Stimulated activated CD4-positive, alpha-beta T cell treated with anti-CD3 and anti-CD28 coated beads, TNF-alpha, amount 100 ng/mL, for 48 hours (primary cell): Measurements from ENCODE around the gene PLA2G4F.

ENCODE experiments used
- DNase-seq, 3 donors: peaks; one replicate each; pipeline ENCODE4 v3.0.0-alpha.2; 2020; ENCODE audit warnings: low read depth in 3 of 3

The PLA2G4F gene

DNA sequence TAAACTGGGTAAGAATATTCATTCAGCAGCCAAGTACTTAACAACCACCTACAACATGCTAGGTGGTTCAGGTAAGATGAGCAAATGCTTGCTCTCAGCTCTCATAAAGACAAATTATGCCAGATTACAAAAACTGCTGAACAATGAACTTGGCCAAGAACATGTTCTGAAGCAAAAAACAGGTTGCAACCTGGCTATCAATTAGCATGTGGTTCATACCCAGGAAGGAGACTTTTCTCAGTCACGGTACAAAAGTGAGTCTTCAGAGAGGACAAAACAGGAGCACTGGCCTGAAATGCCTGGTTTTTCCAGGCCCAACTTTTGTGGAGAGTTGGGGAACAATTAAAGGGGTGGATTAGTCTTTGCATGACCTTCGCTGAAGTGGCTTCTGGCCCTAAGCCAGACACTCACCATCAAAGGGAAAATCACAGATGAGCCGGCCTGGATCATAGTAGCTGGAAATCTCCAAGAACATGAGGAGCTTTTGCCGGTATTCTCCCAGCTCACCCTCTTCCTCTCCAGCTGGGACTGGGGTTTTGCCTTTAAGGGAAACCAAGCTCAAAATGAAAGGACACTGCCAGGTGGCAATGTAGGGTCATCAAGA, 7.6 kb upstream of the PLA2G4F start:
- DNase-seq: no peak

DNA sequence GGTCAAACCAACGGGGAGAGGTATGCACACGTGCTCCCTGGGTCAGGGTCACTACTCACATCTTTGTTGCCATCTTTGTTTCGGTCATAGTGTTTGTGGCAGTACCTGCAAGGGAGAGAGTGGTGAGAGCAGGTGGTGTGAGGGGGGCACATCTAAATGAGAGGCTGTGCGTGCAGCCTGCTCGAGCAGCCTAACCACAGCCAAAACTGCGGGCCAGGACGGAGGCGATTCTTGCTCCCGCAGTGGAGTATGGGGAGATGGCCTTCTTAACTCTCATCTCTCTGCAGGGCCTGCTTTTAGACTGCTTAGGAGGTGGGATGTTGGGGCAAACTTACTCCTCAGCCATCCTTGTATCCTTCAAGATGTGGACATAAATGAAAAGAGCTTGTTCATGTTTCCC, 6.9 kb upstream of the PLA2G4F start:
- no peak for DNase-seq

DNA sequence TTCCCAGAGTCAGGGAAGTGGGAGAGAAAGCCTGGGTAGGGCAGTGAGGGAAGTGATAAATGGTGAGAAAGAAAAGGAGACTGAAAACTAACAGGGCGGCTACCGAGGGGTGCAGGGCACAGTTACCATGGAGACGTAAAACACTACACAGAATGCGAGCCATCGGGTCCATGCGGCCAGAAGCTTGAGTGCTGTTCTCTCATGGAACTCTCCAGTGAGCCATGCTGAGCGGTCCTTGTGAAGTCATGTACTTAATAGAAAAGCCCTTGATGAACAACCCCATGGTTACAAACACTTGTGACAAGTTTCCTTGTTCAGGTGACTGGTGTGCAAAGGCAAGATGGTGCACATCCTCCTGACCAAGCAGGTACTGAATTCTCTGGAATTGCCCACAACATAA, 3.7 kb upstream of the PLA2G4F start:
- no peak for DNase-seq

DNA sequence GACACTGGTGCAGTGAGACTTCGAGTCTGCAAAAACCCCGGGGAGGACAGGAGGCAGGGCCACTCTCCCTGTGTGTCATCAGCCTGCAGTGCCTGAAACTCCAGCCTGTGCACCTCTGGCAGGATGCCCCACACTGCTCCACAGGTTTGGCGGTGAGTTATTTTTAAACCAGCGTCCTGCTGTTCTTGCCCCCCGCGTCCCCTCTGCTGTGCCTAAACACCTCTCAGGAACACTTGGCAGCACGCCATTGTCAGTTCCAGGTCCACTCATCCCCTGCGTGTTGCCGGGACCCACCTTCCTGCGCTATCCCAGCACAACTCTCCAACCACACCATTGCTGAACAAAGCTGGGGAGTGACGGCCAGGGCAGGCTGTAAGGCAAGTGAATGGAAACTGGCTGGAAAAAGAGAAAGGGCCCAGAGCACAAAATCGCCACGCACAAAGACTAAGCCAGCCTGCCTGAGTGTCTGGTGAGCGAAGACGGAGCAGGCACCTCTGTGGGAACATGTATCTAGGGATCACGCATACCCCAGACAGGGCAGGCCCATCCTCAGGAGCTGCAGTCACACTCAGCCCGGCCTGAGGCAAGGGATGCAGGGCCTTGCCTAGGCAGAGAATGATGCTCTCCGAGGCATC, 3.1 kb upstream of the PLA2G4F start:
- DNase-seq: no peak

DNA sequence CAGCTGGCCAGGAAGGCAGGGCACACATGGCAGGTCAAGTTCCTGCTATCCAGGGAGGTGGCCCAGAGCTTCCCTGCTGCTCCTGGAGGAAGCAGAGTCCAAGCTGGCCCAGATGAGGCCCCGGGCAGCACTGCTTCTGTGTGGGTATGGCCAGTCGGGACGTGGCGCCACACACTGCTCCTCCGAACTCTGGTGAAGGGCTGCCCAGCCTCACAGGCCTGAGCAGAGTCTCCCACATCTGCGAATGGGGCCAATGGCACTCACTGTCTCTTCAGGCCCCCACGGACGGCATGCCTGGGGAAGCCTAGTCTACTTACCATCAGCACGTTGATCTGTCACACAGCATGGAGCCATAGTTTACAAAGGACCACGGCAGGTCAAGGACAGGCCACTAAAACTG, 2.5 kb upstream of the PLA2G4F start:
- no peak for DNase-seq

DNA sequence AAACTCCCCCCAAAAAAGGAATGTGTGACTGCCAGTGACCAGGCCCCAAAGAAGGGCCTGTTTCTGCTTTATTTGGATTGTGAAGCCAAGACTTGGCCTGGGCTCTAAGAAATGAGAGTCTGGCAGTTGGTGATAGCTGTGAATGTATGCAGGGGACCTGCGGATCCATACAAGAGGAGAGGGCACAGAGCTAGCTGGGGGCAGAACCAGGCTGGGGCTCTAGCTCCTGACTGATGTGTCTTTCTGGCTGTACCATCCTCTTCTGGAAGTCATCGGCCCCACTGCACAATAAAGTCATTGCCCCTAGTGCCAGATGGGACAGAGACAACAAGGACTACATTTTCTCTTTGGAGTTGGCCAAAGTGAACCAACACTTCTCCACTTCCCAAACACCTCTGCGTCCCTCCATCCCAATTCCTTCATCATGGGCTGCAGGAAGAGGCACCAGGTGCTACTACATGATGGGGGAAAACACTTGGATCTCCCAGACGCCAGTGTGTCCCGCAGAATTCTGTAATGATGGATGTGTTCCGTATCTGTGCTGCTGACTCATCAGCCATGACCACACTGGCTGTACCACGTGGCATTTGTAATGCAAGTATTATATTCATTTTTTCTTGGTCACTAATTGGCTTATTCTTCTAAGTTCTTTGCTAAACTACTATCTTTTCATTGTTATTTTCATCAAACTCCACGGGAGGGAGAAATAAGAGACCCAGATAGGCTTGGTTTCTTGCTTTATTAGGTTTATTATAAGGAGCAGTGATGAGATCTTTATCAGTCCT, 1.7 kb upstream of the PLA2G4F start:
- DNase-seq: no peak

DNA sequence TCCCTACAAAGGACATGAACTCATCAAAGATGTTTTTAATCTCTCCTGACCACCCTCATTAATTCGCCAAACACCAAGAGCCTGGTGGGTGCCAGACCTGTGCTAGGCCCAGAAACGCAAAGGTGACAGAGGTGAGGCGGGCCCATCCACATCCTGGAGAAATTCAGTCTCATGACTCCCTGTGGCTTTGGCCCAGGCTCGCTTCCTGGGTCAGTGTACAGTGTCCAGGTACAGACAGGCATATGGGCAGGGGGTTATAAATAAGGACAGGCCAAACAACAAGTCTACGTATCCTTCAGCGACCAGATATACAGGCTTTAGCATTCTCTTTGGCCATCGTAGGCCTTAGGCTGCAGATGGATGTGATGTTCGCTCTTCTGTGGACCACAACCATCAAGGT, 945 bp upstream of the PLA2G4F start:
- no peak for DNase-seq

DNA sequence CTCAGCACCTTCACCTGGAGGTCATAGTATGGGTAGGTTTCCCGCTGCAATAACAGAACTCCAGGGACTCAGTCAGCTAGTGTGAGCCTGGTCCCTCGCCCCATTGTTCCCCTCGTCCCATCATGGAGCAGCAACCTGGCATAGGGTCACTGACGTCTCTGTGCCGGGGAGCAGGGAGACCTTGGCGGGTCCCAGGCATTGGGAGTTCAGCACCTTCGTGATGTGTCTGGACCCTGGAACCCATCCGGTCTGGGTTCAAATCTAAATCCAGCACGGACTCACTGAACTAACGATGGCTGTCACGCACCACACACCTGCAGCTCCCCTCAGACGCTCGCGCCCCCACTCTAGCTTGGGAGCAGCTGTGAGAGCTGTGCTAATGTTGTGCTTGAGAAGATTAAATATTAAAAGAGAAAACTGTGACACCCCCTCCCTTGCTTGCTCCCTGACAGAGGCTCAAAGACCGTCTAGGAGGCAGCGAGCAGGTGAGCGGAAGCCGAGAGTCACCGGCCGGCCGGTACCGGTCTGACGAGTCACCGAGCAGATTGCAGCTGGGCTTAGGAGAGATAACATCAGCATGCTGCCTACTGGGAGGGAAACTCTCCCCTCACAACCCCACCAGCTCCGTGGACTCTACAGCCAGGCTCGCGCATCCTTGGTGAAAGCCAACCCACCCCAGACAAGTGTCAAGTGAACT, 742 bp downstream of the PLA2G4F start:
- no peak for DNase-seq

DNA sequence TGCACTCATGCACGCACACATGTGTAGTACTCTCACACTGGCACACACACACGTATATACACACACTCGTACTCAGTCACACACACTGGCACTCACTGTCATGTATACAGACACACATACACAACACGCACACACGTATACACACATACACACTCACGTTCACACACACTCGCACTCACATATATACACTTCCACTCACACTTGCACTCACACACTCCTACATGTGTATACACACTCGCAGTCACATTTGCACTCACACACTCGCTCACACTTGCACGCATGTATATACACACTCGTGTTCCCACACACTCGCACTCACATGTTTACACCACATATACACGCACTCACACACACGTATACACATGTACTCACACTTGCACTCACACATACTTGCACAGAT, 1.5 kb downstream of the PLA2G4F start:
- DNase-seq: no peak

DNA sequence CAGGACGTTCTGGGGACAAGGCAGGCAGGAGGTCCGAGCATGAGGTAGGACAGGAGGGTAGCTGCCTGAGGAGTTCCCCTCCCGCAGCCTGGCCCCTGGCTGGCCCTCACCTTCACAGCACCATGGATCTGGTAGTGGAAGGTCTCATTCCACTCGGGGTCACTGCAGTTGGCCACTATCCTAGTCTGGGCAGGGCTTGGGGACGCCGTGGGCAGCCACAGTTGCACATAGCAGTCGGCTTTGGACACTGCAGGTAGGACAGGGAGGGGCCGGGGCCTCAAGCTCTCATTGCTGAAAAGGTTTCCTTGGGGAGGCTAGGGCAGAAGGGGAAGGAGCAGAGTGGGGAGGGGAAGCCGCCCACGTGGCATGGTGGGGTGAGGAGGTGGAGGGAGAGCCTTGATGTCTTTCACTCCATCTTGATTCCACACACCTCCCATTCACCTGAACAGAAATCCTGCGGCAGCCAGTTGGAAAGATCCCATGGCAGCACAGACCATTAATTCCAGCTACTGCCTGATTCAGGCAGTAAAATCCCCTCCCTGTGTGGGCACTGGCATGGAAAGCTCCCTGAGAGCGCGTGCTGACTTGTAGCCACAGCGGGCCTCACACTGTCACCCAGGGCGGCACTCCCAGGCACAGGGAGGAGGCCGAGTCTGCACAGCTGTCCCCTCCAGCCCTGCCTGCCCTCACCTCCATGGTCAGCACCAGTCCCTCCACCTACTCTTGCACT, 2.1 kb downstream of the PLA2G4F start:
- no peak for DNase-seq

DNA sequence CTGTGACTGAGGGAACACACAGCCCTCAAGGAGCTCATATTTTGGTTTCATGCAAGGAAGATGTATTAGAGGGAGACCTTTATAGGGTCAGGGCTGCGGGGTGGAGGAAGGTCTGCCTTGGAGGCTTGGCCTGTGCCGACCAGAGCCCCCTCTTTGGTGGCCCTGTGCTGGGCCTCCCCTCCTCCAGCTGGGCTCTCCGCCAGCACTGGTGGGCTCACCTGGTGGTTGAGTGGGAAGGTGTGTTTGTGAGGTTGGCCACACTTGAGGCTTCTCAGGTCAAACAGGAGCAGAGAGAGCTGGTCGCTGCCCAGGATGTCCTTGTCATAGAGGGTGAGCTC, 2.6 kb downstream of the PLA2G4F start:
- no peak for DNase-seq

DNA sequence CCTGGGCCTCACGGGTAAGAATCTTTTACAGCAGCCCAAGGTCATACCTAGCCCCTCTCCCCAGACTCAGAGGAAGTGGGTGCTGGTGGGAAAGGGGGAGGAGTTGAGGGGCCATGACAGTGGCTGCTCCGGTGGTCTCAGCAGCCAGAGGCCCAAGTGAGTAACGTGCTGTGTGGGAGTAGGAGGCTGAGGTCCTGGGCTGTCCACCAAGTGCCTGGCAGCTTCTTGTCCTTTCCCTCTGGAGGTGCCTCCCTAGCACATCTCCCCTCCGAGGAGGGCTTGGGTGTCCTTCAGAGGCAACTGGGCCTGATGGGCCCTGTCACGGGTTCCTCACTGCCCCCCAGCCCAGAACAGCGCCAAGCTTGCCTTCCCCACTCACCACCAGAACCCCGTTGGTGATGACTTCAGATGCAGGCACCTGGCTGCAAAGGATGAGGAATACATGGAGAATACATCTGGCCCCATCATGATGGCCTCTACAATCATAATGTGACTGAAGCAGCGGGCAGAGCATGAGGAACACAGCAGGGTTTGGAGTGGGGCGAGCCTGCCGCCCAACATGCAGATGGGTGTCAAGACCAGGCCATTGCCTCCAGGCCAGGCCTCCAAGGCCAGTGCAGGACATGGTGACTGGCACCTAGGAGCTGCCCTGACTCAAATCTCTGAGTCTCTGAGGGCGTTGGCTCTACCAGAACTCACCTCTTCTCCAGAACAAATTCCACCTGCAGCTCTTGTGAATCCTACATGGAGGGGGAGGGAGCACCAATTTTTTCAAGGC, 3.3 kb downstream of the PLA2G4F start:
- DNase-seq: no peak

DNA sequence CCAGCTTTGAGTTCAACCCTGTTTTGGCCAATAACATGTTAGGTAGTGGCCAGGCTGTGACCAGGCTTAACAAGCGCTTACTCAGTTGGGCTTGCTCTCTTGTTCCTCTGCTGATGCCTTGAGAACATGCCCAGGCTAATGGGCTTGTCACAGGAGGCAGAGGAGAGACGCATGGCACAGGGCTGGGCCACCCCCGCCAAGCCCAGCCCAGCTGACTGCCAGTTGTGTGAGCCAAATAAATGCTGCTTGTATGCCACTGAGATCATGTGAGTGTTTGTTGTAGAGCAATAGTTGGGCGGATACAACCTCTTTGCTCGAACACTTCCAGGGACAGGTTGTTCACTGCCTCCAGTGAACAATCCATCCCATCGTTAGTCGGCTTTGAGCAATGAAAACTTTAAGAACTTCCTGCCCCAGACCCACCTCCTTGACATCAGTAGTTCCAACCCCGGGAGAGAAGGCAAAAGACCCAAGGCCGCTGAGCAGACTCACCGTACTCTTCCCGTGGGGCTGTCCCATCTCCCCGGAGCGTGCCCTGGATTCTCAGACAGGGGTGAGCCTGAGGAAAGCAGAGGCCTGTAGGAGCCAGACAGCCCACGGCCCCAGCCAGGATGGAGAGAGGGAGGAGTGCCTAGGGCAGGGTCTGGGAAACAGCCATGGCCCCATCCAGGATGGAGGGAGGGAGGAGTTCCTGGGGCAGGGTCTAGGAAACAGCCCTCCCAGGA, 4.1 kb downstream of the PLA2G4F start:
- no peak for DNase-seq

DNA sequence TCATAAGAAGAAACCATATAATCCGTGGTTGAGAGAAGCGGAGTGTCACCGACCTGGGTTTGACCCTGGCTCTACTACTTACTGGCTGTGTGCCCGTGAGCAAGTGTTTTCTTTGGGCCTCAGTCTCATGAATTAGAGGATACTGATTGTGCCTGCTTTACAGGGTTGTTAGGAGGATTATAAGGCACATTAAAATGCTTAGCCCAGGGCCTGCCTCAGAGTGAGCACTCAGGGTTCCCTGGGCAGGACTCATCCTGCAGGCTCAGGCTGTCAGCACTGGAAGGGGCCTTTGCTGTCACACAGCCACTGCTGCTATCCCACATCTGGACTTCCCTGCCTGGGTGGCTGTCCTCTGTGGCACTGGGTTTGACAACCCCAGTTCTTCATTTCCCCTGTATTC, 4.7 kb downstream of the PLA2G4F start:
- DNase-seq: no peak

DNA sequence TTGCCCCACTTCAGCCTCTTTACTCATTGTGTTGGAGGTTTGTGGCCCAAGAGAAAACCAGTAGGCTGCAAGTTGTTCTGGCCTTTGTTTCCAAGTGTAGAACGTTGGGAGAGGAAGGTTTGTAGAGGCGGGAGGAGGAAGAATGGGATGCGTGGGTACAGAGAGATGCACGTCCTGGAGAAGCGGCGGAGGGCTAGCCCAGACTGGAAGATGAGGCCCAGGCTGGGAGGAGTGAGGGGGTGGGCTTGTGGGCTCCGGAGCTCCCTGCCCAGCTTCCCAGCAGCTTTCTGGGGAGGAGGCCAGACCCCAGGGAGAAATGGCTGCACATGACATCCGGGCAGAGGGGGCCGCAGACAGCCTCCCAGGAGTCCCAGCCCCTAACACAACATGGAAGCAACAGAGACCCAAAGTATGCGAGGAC, 5.3 kb downstream of the PLA2G4F start:
- no peak for DNase-seq

DNA sequence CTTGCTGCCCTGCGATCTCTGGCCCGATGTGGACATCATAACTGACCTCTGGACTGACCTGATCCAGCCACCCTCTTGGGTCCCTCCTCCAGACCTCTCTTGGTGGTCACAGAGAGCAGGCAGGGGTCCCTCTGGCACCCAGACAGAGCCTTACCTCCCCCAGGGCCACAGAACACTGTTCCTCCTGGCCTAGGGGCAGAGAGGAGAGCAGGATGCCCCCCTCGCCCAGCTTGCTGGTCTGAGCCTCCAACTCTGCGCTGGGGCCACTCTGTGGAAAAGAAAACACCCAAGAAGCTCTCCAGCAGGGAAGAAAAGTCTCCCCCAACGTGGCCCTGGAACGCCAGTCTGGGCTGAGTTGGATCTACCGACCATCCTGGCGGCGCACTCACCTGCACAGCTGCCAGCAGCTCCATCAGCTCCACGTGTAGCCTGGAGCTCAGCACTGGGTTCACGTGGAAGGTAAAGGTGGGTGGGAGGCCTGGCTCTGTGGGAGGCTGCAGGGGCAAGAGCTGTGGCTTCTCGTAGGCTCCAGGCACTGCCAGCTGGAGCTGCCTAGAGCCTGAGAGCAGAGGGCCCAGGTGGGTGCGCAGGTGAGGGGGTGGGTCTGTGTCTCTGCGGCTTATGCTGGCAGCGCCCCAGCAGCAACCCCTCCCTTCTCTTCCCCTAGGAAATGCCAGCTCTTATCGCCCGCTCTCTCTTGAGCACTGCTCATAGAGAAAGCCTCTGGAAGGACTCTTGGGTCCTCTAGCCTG, 6.0 kb downstream of the PLA2G4F start:
- DNase-seq: no peak

DNA sequence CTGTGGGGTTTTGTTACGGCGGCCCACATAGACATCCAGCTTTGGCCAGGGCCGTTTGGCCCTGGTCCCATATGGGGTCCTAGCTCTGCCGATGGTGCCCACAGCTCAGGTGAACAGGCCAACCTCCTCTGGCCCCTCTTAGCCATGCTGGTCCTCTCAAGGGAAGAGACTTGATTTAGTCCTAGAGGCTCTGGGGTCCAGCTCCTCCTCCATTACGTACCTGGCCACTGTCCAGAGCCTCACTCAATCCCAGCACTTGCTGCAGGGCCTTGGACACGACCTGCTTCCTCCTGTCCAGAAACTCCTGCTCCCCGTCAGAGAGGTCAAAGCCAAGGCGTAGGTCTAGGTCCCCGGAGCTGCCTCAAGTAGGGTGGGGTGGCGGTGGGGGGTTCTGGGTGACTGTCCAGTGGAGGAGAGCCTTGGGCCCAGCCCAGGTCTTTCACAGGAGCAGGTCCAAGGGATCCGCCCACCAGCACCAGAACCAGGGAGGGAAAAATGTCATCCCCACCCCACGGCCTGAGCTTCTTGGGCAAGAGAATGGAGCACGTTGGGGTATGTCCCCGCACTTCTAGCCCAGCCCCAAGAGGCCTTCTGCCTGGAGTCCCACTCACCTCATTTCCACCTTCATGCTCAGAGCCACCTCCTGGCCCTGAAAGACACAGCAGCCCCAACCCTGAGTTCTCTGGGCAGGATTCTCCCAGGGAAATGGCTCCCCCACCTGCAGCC, 6.8 kb downstream of the PLA2G4F start:
- DNase-seq: no peak

DNA sequence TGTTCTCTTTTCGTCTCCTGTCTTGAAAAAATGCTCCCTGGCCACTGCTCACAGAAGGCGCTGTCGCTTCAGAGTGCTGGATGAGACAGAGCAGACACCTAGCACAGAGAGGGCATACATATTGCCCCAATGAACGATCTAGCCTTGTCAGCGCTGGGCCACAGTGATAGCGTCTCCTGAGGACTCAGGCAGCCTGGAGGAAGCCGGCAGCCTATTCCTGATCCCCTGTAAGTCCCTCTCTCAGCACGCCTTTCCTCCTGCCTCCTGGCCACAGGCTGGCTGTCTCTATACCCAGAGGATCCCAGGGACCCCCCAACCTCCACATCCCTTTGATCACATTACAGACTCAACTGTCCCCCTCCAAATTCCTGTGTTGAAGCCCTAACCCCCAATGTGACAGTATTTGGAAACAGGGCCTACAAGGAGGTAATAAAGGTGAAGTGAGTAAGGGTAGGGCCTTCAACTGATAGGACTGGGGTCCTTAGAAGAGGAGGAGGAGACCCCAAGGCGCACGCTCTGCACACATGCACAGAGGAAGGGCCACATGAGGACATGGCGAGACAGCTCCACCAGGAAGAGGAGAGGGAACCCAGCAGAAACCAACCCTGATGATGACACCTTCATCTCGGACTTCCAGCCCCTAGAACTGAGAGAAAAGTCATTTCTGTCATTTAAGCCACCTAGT, 7.5 kb downstream of the PLA2G4F start:
- DNase-seq: no peak

DNA sequence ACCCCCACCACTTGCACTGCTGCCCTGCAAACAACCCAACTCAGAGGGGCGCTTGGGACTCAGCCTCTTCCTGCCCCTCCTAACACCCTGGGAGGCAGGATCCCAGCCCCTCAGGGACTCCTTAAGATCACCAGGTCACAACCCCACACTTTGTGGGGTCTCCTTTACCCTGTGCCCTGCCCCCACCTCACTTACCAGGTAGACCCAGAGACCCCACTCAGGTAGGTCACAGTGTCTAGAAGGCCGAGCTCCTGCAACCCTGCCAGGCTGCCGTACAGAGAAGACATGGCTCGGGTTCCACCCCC, 9.1 kb downstream of the PLA2G4F start:
- no peak for DNase-seq
